Mesendoderm (in vitro differentiated cells): ENCODE results near the gene MUC5B.

ENCODE experiments used
- DNase-seq: peaks from one replicate; pipeline ENCODE4 v3.0.0; 2013
- H2AK5ac ChIP-seq: 2 replicates; pipeline ENCODE4 v1.6.1; 2013; ENCODE audit warnings: low read length, inconsistent platforms
- H2BK120ac ChIP-seq: 2 replicates; pipeline ENCODE4 v1.6.1; 2013; ENCODE audit warnings: low read depth, mild to moderate bottlenecking, low read length, moderate library complexity, mixed read lengths
- H2BK15ac ChIP-seq: replicated peaks from 2 replicates; pipeline ENCODE4 v1.6.1; 2013; ENCODE audit warnings: low read depth, mild to moderate bottlenecking, moderate library complexity
- H2BK5ac ChIP-seq: 2 replicates; pipeline ENCODE4 v1.6.1; 2013; ENCODE audit warnings: low read length, inconsistent platforms
- H3K18ac ChIP-seq: 2 replicates; pipeline ENCODE4 v1.6.1; 2013; ENCODE audit warnings: mild to moderate bottlenecking, low read length, mixed read lengths
- H3K23ac ChIP-seq: one replicate; pipeline ENCODE4 v1.6.1; 2013; ENCODE audit warnings: low read length
- H3K27ac ChIP-seq: 2 replicates; pipeline ENCODE4 v1.5.1; 2013; ENCODE audit warnings: low read depth, mild to moderate bottlenecking, inconsistent platforms, low read length, moderate library complexity
- H3K27me3 ChIP-seq: 2 replicates; pipeline ENCODE4 v1.6.1; 2013; ENCODE audit warnings: low read length, control low read depth, mild to moderate bottlenecking, inconsistent platforms; ENCODE audit not compliant: insufficient read depth, poor library complexity
- H3K36me3 ChIP-seq: 2 replicates; pipeline ENCODE4 v1.6.1; 2013; ENCODE audit warnings: low read length, inconsistent platforms; ENCODE audit not compliant: control insufficient read depth, insufficient read depth
- H3K4ac ChIP-seq: one replicate; pipeline ENCODE4 v1.6.1; 2013; ENCODE audit warnings: low read depth, mild to moderate bottlenecking, low read length, moderate library complexity
- H3K4me1 ChIP-seq: 2 replicates; pipeline ENCODE4 v1.6.1; 2013; ENCODE audit warnings: low read depth, low read length, inconsistent platforms; ENCODE audit not compliant: control insufficient read depth
- H3K4me2 ChIP-seq: 2 replicates; pipeline ENCODE4 v1.6.1; 2013; ENCODE audit warnings: low read length
- H3K4me3 ChIP-seq: 2 replicates; pipeline ENCODE4 v1.5.1; 2013; ENCODE audit warnings: mild to moderate bottlenecking, low read length
- H3K56ac ChIP-seq: one replicate; pipeline ENCODE4 v1.6.1; 2013; ENCODE audit warnings: low read length
- H3K79me1 ChIP-seq: 2 replicates; pipeline ENCODE4 v1.6.1; 2013; ENCODE audit warnings: low read length, inconsistent platforms
- H3K79me2 ChIP-seq: 2 replicates; pipeline ENCODE4 v1.6.1; 2013; ENCODE audit warnings: mild to moderate bottlenecking, low read length; ENCODE audit not compliant: control insufficient read depth, insufficient read depth
- H3K9ac ChIP-seq: 2 replicates; pipeline ENCODE4 v1.6.1; 2013; ENCODE audit warnings: low read length, inconsistent platforms
- H4K5ac ChIP-seq: one replicate; pipeline ENCODE4 v1.6.1; 2013; ENCODE audit warnings: low read length
- H4K8ac ChIP-seq: one replicate; pipeline ENCODE4 v1.6.1; 2013; ENCODE audit warnings: low read depth, mild to moderate bottlenecking, control low read depth, low read length, moderate library complexity
- WGBS: extraction: QIAGEN DNeasy Blood & Tissue Kit; methylation state at CpG from one replicate; pipeline ENCODE4 v1.1.7; 2013; ENCODE audit warnings: low lambda C conversion rate, missing lambda C conversion rate; ENCODE audit not compliant: insufficient coverage; ENCODE audit errors: extremely low coverage; 5-methylcytosine and 5-hydroxymethylcytosine counted together

Gene MUC5B

GRCh38 chr11:1300569-1301187 lies 77.8 kb downstream of the MUC5B start:
- WGBS, result no CpG with 5 or more reads among the region's 28 CpGs
- H3K18ac ChIP-seq, result no peak overlapping the region
- H3K9ac ChIP-seq, result no peak overlapping the region
- H4K8ac ChIP-seq, result no peak overlapping the region
- no peak overlapping the region for H3K4me3 ChIP-seq
- no peak overlapping the region for H2AK5ac ChIP-seq
- no peaks in the 10 kb centered on the region for H3K4me1 ChIP-seq
- peaks cover 31% of the 10 kb centered on the region for H3K79me2 ChIP-seq
- no peak overlapping the region for H2BK120ac ChIP-seq
- no peak for DNase-seq
- H3K56ac ChIP-seq, result no peak overlapping the region
- H3K36me3 ChIP-seq, result no peaks in the 10 kb centered on the region
- H3K79me1 ChIP-seq, result peaks cover 32% of the 10 kb centered on the region
- no peaks in the 10 kb centered on the region for H3K27me3 ChIP-seq
- no peak overlapping the region for H4K5ac ChIP-seq
- H3K4me2 ChIP-seq, result no peak overlapping the region
- no peak overlapping the region for H3K4ac ChIP-seq
- no peak overlapping the region for H2BK15ac ChIP-seq
- no peak overlapping the region for H3K27ac ChIP-seq
- H3K23ac ChIP-seq, result no peak overlapping the region
- H2BK5ac ChIP-seq, result no peak overlapping the region

GRCh38 chr11:1301220-1302000 lies 78.5 kb downstream of the MUC5B start:
- Histone ChIP-seq H3K4me1 (no peaks in the 10 kb centered on the region), H3K27ac (no peak overlapping the region), H3K4me3 (no peak overlapping the region), H2AK5ac (no peak overlapping the region), H3K79me2 (peaks cover 34% of the 10 kb centered on the region), H3K27me3 (no peaks in the 10 kb centered on the region), H2BK15ac (no peak overlapping the region), H3K4ac (no peak overlapping the region), H3K79me1 (peaks cover 30% of the 10 kb centered on the region), H3K23ac (no peak overlapping the region), H2BK120ac (no peak overlapping the region), H3K36me3 (no peaks in the 10 kb centered on the region), H4K8ac (no peak overlapping the region), H3K18ac (no peak overlapping the region), H3K4me2 (no peak overlapping the region), H2BK5ac (no peak overlapping the region), H3K9ac (no peak overlapping the region), H3K56ac (no peak overlapping the region), H4K5ac (no peak overlapping the region)
- no CpG with 5 or more reads among the region's 22 CpGs for WGBS
- no peak for DNase-seq

DNA sequence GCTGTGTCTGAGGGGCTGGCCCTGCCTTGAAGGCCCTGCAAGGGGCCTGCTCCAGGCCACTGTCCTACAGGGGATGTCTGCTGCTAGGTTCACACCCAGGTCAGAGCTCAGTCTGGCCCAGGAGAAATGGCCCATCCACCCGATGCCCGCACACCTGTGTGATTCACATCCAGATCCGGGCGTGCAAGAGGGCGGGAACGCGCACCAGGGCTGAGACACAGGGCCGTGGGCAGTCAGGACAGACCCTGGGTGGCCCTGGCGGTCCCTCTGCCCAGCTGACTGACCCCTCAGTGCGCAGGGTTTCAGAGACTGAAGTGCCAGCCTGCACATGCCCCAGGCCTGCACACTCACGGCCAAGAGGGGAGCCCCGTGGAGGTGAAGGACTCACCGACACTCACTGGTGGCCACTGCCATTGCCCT lies 79.2 kb downstream of the MUC5B start:
- no peak overlapping the region for H2BK15ac ChIP-seq
- H3K79me1 ChIP-seq, result peaks cover 32% of the 10 kb centered on the region
- no peak overlapping the region for H3K27ac ChIP-seq
- H3K9ac ChIP-seq, result no peak overlapping the region
- H4K5ac ChIP-seq, result no peak overlapping the region
- no peaks in the 10 kb centered on the region for H3K36me3 ChIP-seq
- H2BK120ac ChIP-seq, result no peak overlapping the region
- DNase-seq, result no peak
- no peak overlapping the region for H3K18ac ChIP-seq
- H3K4me2 ChIP-seq, result no peak overlapping the region
- no peak overlapping the region for H4K8ac ChIP-seq
- H2BK5ac ChIP-seq, result no peak overlapping the region
- H2AK5ac ChIP-seq, result no peak overlapping the region
- no peak overlapping the region for H3K4ac ChIP-seq
- no peak overlapping the region for H3K4me3 ChIP-seq
- no CpG with 5 or more reads among the region's 13 CpGs for WGBS
- peaks cover 39% of the 10 kb centered on the region for H3K79me2 ChIP-seq
- no peak overlapping the region for H3K23ac ChIP-seq
- H3K56ac ChIP-seq, result no peak overlapping the region
- H3K27me3 ChIP-seq, result no peaks in the 10 kb centered on the region
- no peaks in the 10 kb centered on the region for H3K4me1 ChIP-seq

DNA sequence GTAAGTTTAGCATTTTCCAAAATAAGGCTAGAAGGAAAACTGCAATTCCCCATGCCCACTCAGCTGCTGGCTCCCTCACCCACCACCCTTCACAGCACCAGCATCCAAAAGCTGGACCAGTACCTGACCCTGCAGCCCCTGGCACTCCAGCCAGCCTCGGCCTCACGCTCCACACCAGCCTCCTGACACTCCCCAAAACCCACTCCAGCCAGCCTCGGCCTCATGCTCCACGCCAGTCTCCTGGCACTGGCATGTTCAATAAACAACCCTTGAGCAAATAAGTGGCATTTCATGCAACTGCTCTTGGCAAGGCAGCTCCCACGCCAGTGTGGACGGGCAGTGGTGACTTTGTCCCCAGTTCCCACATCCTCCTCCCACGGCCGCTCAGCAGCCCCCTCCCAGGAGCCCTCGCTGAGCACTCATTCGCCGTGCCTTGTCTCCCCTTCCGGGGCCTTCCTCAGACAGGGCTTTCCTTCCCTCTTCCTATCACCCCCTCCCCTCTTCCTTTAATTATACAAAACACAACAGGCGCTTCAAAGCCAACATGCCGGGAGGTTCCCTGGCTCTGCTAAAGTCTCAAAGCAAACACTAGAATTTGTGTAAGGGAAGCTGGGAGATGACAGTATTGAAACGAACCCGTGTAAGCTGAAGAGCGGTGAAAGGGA lies 79.7 kb downstream of the MUC5B start:
- no CpG with 5 or more reads among the region's 17 CpGs for WGBS
- H3K23ac ChIP-seq, result no peak overlapping the region
- H4K5ac ChIP-seq, result no peak overlapping the region
- no peak overlapping the region for H2BK15ac ChIP-seq
- no peak overlapping the region for H3K9ac ChIP-seq
- H3K79me1 ChIP-seq, result peaks cover 37% of the 10 kb centered on the region
- no peak overlapping the region for H3K18ac ChIP-seq
- no peaks in the 10 kb centered on the region for H3K36me3 ChIP-seq
- H2BK120ac ChIP-seq, result no peak overlapping the region
- H2AK5ac ChIP-seq, result no peak overlapping the region
- no peak overlapping the region for H2BK5ac ChIP-seq
- no peak for DNase-seq
- no peak overlapping the region for H3K4me2 ChIP-seq
- no peak overlapping the region for H3K56ac ChIP-seq
- H3K27ac ChIP-seq, result no peak overlapping the region
- no peaks in the 10 kb centered on the region for H3K4me1 ChIP-seq
- no peak overlapping the region for H4K8ac ChIP-seq
- no peaks in the 10 kb centered on the region for H3K27me3 ChIP-seq
- H3K79me2 ChIP-seq, result peaks cover 41% of the 10 kb centered on the region
- H3K4me3 ChIP-seq, result no peak overlapping the region
- no peak overlapping the region for H3K4ac ChIP-seq

- no peak overlapping the region for H3K18ac ChIP-seq
- H2BK120ac ChIP-seq, result no peak overlapping the region
- H2BK5ac ChIP-seq, result no peak overlapping the region
- H3K9ac ChIP-seq, result no peak overlapping the region
- H3K79me1 ChIP-seq, result peaks cover 37% of the 10 kb centered on the region
- no peak overlapping the region for H3K4me2 ChIP-seq
- no peak overlapping the region for H2BK15ac ChIP-seq
- H3K23ac ChIP-seq, result no peak overlapping the region
- no peaks in the 10 kb centered on the region for H3K27me3 ChIP-seq
- no peak overlapping the region for H4K8ac ChIP-seq
- no peak overlapping the region for H3K4me3 ChIP-seq
- no peak overlapping the region for H2AK5ac ChIP-seq
- H3K27ac ChIP-seq, result no peak overlapping the region
- peaks cover 37% of the 10 kb centered on the region for H3K79me2 ChIP-seq
- no peaks in the 10 kb centered on the region for H3K4me1 ChIP-seq
- DNase-seq, result peak; percentile 40
- H3K36me3 ChIP-seq, result no peaks in the 10 kb centered on the region
- H4K5ac ChIP-seq, result no peak overlapping the region
- no peak overlapping the region for H3K56ac ChIP-seq
- H3K4ac ChIP-seq, result no peak overlapping the region
- WGBS, result no CpG with 5 or more reads among the region's 25 CpGs
These were observed 80.4 kb downstream of the MUC5B start for GRCh38 chr11:1303126-1303821.
